H1 (cell line): ENCODE data around the gene C3AR1. TPM values are rescaled to one million over a fixed set of nuclear protein-coding genes. Genes with fewer than 3 reads are reported as not detected.

ENCODE experiments used
- NRF1 ChIP-seq: IDR thresholded peaks from 2 replicates; pipeline ENCODE4 v1.6.1; 2011; ENCODE audit warnings: mild to moderate bottlenecking, low read depth, low read length, improper control_type of control experiment
- polyA plus RNA-seq, 7 experiments: library from polyadenylated mRNA; depleted of rRNA in 3 of 7; stranded (reverse) in 5 of 7; unstranded in 2 of 7; fragments of >200 nt in 5 of 7; fragments of 200-250 nt in 2 of 7; gene quantifications; 1 replicate in 5 of 7; 2 replicates in 1 of 7; 4 replicates in 1 of 7; pipeline versions ENCODE4 v1.2.1 to v1.2.3, GENCODE V29; 2011 to 2013; ENCODE audit warnings: missing spikeins in 2 of 7, mixed read lengths in 2 of 7
- total RNA-seq: library from RNA; stranded (reverse); fragmentation: NEBNext Ultra II Directional; extraction: Animal tissue kit (Norgen Biotek cat#: 25700); gene quantifications from 2 replicates; pipeline ENCODE4 v1.2.1, GENCODE V29; 2021
- TF ChIP-seq, protein P1 (sequence below): fragments of 300-600 bp; sonication (generic); IDR thresholded peaks from 2 replicates; pipeline ENCODE4 v1.7.1; 2012; ENCODE audit warnings: low read length, moderate library complexity, mild to moderate bottlenecking, inconsistent platforms; ENCODE audit not compliant: insufficient replicate concordance

Gene C3AR1
- total and polyA plus RNA-seq, 2 of the 8 experiments (the other 6 are each of a cell fraction or from before 2014, with no cell fraction given): not detected

GRCh38 chr12:8037947-8038346, 28.2 kb downstream of the C3AR1 start (continued):
- TF ChIP-seq, protein P1, sequence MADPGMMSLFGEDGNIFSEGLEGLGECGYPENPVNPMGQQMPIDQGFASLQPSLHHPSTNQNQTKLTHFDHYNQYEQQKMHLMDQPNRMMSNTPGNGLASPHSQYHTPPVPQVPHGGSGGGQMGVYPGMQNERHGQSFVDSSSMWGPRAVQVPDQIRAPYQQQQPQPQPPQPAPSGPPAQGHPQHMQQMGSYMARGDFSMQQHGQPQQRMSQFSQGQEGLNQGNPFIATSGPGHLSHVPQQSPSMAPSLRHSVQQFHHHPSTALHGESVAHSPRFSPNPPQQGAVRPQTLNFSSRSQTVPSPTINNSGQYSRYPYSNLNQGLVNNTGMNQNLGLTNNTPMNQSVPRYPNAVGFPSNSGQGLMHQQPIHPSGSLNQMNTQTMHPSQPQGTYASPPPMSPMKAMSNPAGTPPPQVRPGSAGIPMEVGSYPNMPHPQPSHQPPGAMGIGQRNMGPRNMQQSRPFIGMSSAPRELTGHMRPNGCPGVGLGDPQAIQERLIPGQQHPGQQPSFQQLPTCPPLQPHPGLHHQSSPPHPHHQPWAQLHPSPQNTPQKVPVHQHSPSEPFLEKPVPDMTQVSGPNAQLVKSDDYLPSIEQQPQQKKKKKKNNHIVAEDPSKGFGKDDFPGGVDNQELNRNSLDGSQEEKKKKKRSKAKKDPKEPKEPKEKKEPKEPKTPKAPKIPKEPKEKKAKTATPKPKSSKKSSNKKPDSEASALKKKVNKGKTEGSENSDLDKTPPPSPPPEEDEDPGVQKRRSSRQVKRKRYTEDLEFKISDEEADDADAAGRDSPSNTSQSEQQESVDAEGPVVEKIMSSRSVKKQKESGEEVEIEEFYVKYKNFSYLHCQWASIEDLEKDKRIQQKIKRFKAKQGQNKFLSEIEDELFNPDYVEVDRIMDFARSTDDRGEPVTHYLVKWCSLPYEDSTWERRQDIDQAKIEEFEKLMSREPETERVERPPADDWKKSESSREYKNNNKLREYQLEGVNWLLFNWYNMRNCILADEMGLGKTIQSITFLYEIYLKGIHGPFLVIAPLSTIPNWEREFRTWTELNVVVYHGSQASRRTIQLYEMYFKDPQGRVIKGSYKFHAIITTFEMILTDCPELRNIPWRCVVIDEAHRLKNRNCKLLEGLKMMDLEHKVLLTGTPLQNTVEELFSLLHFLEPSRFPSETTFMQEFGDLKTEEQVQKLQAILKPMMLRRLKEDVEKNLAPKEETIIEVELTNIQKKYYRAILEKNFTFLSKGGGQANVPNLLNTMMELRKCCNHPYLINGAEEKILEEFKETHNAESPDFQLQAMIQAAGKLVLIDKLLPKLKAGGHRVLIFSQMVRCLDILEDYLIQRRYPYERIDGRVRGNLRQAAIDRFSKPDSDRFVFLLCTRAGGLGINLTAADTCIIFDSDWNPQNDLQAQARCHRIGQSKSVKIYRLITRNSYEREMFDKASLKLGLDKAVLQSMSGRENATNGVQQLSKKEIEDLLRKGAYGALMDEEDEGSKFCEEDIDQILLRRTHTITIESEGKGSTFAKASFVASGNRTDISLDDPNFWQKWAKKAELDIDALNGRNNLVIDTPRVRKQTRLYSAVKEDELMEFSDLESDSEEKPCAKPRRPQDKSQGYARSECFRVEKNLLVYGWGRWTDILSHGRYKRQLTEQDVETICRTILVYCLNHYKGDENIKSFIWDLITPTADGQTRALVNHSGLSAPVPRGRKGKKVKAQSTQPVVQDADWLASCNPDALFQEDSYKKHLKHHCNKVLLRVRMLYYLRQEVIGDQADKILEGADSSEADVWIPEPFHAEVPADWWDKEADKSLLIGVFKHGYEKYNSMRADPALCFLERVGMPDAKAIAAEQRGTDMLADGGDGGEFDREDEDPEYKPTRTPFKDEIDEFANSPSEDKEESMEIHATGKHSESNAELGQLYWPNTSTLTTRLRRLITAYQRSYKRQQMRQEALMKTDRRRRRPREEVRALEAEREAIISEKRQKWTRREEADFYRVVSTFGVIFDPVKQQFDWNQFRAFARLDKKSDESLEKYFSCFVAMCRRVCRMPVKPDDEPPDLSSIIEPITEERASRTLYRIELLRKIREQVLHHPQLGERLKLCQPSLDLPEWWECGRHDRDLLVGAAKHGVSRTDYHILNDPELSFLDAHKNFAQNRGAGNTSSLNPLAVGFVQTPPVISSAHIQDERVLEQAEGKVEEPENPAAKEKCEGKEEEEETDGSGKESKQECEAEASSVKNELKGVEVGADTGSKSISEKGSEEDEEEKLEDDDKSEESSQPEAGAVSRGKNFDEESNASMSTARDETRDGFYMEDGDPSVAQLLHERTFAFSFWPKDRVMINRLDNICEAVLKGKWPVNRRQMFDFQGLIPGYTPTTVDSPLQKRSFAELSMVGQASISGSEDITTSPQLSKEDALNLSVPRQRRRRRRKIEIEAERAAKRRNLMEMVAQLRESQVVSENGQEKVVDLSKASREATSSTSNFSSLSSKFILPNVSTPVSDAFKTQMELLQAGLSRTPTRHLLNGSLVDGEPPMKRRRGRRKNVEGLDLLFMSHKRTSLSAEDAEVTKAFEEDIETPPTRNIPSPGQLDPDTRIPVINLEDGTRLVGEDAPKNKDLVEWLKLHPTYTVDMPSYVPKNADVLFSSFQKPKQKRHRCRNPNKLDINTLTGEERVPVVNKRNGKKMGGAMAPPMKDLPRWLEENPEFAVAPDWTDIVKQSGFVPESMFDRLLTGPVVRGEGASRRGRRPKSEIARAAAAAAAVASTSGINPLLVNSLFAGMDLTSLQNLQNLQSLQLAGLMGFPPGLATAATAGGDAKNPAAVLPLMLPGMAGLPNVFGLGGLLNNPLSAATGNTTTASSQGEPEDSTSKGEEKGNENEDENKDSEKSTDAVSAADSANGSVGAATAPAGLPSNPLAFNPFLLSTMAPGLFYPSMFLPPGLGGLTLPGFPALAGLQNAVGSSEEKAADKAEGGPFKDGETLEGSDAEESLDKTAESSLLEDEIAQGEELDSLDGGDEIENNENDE: no peak
- TF ChIP-seq NRF1: no peak
